ENCODE results near the gene ZER1. TPM values are rescaled to one million over a fixed set of nuclear protein-coding genes. Genes with fewer than 3 reads are reported as not detected.

Gene ZER1
- total RNA-seq, 4 donors from 2014 or later = 30.9 to 80.1 (median 34.7) TPM

GRCh38 chr9:128723352-128723865 is 48.3 kb downstream of the ZER1 start:
- no peak for TF ChIP-seq CTCF (IDR thresholded peaks at IDR 0.05; ENCODE audit: low read depth)

DNA sequence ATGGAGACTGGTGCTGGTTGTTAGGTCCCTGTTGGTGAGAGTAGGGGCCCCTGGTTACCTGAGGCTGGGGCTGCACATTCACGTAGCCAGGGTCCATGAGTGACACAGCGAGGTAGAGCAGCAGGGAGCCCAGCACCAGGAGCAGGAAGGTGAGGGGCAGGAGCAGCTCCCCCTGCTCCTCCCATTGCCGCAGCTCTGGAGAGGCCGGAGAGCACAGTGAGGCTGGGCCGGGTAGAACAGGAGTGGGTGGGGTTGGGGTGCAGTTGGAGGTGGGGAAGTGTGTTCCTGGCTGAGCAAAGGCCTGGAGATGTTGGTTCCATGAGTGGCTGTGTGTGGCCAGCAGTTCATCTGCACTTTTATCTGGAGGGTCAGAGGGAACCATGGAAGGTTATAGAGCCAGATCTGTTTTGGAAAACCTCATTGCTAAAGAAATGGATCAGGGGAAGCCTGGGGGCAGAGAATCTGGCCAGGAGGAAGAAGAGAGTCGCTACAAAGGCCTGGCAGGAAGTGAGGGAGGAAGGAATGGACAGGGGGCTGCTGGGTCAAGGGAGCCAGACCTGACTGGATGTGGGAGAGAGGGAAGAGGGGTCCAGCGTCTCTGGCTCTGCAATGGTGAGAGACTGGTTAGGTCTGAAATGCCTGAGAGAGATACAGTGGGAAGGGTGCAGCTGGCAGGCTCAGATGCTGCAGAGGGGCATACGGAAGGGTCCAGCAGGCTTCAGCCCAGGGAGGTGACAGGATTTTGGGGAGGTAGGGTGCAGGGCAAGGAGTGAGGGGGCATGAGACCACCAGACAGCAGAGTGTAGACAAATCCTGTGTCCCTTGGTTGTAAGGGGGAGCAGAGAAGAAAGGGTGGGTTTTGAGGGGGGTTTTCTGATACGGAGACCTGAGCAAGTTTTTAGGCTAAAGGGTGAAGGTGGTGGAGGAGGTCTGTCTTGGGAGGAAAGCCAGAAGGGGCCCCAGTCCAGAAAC is 49.1 kb downstream of the ZER1 start:
- TF ChIP-seq CTCF (IDR thresholded peaks at IDR 0.05; ENCODE audit: low read depth) = no peak

- TF ChIP-seq CTCF (IDR thresholded peaks at IDR 0.05; ENCODE audit: low read depth) = no peak
Observed at GRCh38 chr9:128721487-128722010, 50.2 kb downstream of the ZER1 start.

DNA sequence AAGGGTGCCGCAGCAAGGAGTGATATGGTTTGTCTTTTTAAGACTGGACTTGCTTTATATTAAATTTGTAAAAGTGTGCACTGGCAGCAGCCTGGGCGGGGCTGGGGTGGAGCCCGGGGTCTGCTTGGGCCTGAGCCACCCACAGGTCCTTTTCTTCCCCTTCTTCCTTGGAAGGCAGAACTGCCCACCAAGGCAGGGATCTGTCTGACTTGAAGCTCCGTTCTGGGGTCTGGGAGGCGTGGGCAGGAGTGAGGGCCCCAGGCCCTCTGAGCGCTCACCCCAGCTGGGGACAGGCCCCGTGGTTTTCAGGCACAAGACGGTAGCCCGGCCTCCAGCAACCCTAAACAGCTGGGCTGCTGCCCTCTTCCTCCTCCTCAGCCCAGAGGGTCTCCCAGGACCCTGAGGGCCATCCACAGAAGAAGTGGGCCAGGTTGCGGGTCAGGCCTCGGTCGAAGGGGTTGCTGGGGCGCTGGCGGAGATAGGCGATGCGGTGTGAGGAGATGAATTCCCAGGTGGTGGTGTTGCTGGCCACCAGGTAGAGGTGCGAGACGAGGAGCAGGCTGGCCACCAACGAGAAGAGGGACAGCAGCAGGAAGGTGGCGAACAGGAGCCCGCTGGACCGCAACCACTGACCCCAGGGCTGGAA is 50.8 kb downstream of the ZER1 start:
- TF ChIP-seq CTCF (IDR thresholded peaks at IDR 0.05; ENCODE audit: low read depth) = no peak

DNA sequence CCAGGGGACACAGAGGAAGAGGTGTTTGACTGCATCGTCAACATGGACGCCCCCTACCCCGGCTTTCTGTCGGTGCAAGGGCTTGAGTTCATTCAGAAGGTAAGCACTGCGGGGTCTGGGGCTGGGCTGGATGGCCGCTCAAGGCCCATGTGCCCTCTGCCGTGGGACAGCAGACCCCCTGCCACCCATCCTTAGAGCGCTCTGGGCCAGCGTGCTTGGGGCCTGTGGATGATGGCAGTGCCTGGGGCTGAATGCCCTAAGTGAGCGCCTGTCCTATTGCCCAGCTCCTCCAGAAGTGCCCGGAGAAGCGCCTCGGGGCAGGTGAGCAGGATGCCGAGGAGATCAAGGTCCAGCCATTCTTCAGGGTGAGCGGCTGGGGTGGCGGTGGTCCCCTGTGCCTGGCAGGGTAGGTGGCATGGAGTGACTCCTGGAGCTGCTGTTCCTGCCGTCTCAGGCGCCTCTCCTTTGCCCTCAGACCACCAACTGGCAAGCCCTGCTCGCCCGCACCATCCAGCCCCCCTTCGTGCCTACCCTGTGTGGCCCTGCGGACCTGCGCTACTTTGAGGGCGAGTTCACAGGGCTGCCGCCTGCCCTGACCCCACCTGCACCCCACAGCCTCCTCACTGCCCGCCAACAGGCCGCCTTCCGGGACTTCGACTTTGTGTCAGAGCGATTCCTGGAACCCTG is 51.7 kb downstream of the ZER1 start:
- TF ChIP-seq CTCF (IDR thresholded peaks at IDR 0.05; ENCODE audit: low read depth) = no peak

DNA sequence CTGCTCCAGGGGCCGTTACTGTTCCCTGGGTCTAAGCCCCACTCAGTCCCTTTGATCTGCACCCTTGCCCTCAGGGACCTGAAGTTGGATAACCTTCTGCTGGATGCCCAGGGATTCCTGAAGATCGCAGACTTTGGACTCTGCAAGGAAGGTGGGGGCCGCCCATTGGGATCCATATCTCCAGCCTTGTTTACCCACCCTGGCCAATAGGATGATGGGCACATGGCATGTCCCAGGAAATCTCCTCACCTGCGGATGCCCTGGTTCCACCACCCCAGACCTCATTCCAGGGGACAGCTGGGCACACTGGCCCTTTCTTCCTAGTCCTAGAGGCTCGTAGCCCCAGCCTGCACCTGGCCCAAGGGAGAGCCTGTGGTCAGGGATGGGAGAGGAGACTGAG is 53.3 kb downstream of the ZER1 start:
- TF ChIP-seq CTCF (IDR thresholded peaks at IDR 0.05; ENCODE audit: low read depth) = no peak

All from subcutaneous adipose tissue (tissue), 4 donors.